NCI-H345 (cell line): ENCODE measurements around the gene SIRT3.

Experiments used
- DNase-seq: peaks from one replicate; lab custom pipeline; 2025; lab: John Stamatoyannopoulos, UW

The SIRT3 gene

DNA sequence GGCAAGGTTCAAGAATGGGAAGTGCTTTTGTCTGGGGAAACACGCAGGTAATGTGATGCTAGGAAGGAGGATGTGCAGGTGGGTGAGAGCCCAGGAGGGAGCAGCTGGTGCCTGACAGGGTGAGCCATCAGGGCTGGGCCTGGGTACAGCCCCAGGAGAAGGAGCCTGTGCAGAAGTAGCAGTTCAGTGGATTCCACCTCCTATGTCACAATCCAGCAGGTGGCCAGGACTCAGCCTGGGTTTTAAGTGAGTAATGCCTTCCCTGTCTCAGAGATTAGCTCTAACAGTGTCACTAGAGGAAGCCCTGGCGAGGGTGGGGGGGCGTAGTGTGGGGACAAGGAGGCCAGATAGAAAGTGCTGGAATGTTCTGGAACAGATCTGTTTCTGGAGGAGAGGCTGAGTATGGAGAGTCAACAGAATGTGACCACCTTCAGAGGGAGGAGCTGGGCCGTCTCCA lies 20.5 kb downstream of the SIRT3 start:
- DNase-seq = no peak

- DNase-seq = no peak
These were observed 22.1 kb downstream of the SIRT3 start for GRCh38 chr11:214083-214482.

DNA sequence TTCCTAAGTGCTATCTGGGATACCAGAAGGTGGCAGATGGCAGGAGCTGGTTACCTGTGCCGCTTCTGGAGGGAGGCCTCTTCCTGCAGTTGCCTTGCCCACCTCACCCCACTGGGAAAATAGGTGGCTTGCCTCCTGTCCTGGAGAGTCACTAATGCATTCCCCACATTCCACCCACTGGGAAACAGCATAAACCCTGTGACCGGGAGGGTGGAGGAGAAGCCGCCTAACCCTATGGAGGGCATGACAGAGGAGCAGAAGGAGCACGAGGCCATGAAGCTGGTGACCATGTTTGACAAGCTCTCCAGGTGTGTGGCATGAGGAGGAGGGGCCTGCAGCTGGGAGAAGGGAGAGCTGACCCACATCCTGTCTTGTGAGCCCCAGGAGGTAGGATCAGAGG lies 23.0 kb downstream of the SIRT3 start:
- DNase-seq = no peak

- DNase-seq = no peak
These were observed 23.7 kb downstream of the SIRT3 start for GRCh38 chr11:212150-213100.

GRCh38 chr11:211741-212140 lies 24.4 kb downstream of the SIRT3 start:
- no peak for DNase-seq

- DNase-seq = no peak
These were observed 24.8 kb downstream of the SIRT3 start for GRCh38 chr11:211295-211694.

- no peak for DNase-seq
These were observed 25.4 kb downstream of the SIRT3 start for GRCh38 chr11:210803-211180.

- DNase-seq = no peak
These were observed 25.9 kb downstream of the SIRT3 start for GRCh38 chr11:210122-210802.

DNA sequence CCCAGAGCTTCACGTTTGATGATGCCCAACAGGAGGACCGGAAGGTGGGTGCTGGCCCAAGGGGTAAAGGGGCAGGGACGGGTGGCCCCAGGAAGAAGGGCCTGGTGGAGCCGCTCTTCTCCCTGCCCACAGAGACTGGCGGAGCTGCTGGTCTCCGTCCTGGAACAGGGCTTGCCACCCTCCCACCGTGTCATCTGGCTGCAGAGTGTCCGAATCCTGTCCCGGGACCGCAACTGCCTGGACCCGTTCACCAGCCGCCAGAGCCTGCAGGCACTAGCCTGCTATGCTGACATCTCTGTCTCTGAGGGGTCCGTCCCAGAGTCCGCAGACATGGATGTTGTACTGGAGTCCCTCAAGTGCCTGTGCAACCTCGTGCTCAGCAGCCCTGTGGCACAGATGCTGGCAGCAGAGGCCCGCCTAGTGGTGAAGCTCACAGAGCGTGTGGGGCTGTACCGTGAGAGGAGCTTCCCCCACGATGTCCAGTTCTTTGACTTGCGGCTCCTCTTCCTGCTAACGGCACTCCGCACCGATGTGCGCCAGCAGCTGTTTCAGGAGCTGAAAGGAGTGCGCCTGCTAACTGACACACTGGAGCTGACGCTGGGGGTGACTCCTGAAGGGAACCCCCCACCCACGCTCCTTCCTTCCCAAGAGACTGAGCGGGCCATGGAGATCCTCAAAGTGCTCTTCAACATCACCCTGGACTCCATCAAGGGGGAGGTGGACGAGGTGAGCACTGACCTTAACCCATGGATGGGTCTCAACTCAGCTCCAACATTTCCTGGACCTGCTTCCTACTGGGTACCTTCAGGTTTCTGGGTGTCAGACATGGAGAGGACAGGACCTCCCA lies 26.6 kb downstream of the SIRT3 start:
- DNase-seq = no peak

- DNase-seq = no peak
These were observed 27.3 kb downstream of the SIRT3 start for GRCh38 chr11:208917-209260.

GRCh38 chr11:208181-208916 lies 27.8 kb downstream of the SIRT3 start:
- peak; percentile 71 for DNase-seq

DNA sequence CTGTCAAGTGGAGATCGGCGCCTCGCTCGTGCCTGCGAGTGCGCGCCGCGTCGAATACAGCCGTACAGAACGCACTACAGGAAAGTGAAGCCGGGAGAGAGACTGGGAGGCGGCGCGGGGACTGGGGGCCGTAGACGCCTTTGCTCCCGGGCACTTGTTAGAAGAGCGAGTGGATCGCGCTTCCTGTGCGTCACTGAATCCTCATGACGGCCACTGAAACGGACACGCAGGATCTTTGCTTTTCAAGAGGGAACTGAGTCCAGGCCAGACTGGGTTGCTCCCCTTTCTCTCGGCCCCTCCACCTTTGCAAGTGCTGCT lies 28.3 kb downstream of the SIRT3 start:
- DNase-seq = no peak

DNA sequence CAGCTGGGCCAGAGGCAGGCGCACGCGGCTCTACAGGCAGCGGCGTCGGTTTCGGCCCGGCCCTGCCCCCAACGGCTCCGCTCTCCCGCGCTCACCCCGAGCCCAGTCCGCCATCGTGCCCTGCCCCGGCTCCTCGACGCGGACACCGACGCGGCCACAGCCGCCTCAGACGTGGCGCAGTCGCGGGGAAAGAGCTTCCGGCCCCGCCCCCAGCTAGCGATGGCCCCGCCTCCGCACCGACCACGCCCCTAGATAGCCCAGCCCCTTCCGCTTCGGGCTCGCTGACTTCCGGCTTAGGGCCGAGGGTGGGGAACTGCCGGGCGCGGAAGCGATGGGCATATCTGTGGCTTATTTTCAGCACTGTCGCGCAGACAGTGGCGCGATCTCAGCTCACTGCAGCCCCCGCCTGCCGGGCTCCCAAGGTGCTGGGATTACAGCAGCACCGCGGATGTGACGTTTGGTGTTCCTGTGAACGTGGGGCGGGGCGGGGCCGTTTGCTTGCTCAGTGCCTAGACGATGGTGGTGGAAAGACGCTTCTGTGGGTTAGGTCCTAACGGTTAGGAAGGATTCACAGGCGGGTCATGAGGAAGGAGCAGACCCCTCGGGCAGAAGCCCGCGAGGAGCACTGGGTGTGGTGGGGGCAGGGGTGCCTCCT lies 28.8 kb downstream of the SIRT3 start, which contains the start of the genes BET1L and RIC8A:
TSS of gene BET1L (minus strand) at position 192 of the 655 bp plus-strand sequence. CDS start at position 114, 78 bp downstream.
TSS of gene RIC8A (plus strand) at position 501 of the 655 bp plus-strand sequence. CDS start 1,147 bp downstream, outside the sequence.
- DNase-seq = peak; percentile 92

GRCh38 chr11:206526-207207 lies 29.5 kb downstream of the SIRT3 start:
- DNase-seq = no peak

- DNase-seq = no peak
These were observed 30.1 kb downstream of the SIRT3 start for GRCh38 chr11:206002-206384.

DNA sequence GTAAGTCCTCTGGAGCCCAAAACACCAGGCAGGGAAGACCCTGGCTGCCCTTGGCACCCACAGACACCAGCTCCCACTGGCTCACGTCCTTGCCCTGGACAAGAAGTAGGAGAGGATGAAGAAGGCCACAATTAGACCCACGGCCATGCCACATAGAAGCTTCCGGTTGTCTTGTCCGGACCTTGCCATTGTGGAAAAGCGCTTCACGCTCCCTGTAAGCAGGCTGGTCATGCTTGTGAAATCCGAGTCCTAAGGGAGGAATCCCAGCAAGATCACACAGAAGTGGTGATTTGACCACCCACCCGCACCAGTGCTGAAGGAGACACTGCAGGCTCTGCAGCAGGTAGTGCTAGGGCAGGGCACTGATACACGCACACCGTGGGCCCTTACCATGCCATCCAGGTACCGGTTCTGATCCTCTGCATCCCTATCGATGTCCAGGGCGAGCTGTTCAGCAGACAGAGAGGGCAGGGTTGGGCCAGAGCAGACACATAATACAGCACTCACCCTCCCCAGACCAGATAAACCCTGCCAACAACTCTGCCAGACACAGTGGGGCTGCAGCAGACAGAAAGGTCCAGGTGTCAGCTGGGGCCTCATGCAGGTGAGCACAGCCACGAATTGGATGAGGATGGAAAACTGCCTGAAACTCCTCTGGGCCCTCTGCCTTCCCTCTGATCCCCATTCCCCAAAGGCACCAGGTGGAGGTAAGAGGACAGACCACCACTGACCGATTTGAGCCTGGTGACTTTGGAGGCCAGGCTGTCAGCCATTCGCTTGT lies 30.7 kb downstream of the SIRT3 start:
- no peak for DNase-seq

DNA sequence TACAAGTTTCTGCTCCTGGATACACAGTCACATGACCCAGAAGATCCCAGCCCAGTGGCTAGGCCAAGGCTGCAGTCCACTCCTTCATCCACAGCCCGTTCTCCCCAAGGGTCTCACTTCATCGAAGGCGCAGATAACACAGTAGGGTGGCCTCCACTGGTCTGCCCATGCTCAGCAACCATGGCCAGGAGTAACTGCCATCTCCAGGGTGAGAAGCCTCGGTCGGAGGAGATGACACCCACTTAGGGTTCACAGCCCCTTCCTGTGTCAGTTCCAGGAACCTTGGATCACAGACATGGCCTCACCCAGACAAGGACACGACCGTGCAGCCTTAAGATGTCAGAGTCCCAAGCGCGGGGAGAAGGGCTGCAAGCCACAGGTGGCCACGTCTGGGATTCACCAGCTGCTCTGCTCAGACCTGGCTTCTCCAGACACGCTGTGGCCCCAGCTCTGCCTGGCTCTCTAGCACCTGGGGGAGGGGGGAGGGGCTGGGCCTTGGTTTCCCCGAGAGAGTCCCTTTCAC lies 31.5 kb downstream of the SIRT3 start:
- no peak for DNase-seq

- no peak for DNase-seq
These were observed 32.1 kb downstream of the SIRT3 start for GRCh38 chr11:203945-204586.
